Forelimb muscle (tissue), 1 donor: ENCODE data around the gene BZW1. TPM values are rescaled to one million over a fixed set of nuclear protein-coding genes. Genes with fewer than 3 reads are reported as not detected.

Experiments
- DNase-seq: peaks from one replicate; pipeline ENCODE4 v3.0.0-alpha.2; 2013; ENCODE audit warnings: low read depth
- polyA plus RNA-seq: library from polyadenylated mRNA; unstranded; fragments of 120-200 nt; gene quantifications from one replicate; pipeline ENCODE4 v1.2.1, GENCODE V29; 2013; ENCODE audit not compliant: insufficient read length

The BZW1 gene
- polyA plus RNA-seq, 1 donor, result 105 TPM

- no peak for DNase-seq
Observed at GRCh38 chr2:200829258-200829655, 17.5 kb downstream of the BZW1 start.

GRCh38 chr2:200834701-200835100 is 23.0 kb downstream of the BZW1 start:
- DNase-seq, result no peak

- no peak for DNase-seq
Observed at GRCh38 chr2:200839513-200839912, 27.8 kb downstream of the BZW1 start.

GRCh38 chr2:200843993-200844948 is 32.6 kb downstream of the BZW1 start:
- DNase-seq, result no peak

- no peak for DNase-seq
Observed at GRCh38 chr2:200845194-200845593, 33.5 kb downstream of the BZW1 start.

- no peak for DNase-seq
Observed at GRCh38 chr2:200845669-200846325, 34.1 kb downstream of the BZW1 start.

- DNase-seq, result no peak
Observed at GRCh38 chr2:200847269-200847668, 35.6 kb downstream of the BZW1 start.

GRCh38 chr2:200847939-200848338 is 36.2 kb downstream of the BZW1 start:
- no peak for DNase-seq

GRCh38 chr2:200850512-200851256 is 39.0 kb downstream of the BZW1 start:
- DNase-seq, result no peak

GRCh38 chr2:200851398-200852248 is 39.9 kb downstream of the BZW1 start:
- no peak for DNase-seq

GRCh38 chr2:200852605-200853004 is 40.9 kb downstream of the BZW1 start:
- no peak for DNase-seq

GRCh38 chr2:200856806-200857205 is 45.1 kb downstream of the BZW1 start:
- no peak for DNase-seq

- no peak for DNase-seq
Observed at GRCh38 chr2:200860092-200860795, 48.5 kb downstream of the BZW1 start.

- no peak for DNase-seq
Observed at GRCh38 chr2:200861617-200862155, 50.0 kb downstream of the BZW1 start.

- DNase-seq, result peak; percentile 55
Observed at GRCh38 chr2:200862532-200863000, 50.9 kb downstream of the BZW1 start.

- DNase-seq, result no peak
Observed at GRCh38 chr2:200863782-200864175, 52.1 kb downstream of the BZW1 start.

- peak; percentile 95 for DNase-seq
Observed at GRCh38 chr2:200864176-200865034, 52.7 kb downstream of the BZW1 start, which contains the start of gene CLK1. TSS of gene CLK1 (minus strand) at chr2:200864658. CDS start at chr2:200861862, 2,796 bp downstream.

- no peak for DNase-seq
Observed at GRCh38 chr2:200869014-200869413, 57.3 kb downstream of the BZW1 start.

- no peak for DNase-seq
Observed at GRCh38 chr2:200871151-200871550, 59.4 kb downstream of the BZW1 start.
